DOHH2 (cell line): ENCODE data around the gene SLC12A8.

ENCODE experiments used
- CTCF ChIP-seq: fragments of 200-600 bp; sonication (generic); IDR thresholded peaks from one replicate; pipeline ENCODE4 v1.5.1; 2014; ENCODE audit warnings: antibody characterized with exemption, mild to moderate bottlenecking, low read depth, low read length; ENCODE audit not compliant: poor library complexity, severe bottlenecking
- EZH2phosphoT487 ChIP-seq: fragments of 200-600 bp; sonication (generic); IDR thresholded peaks from 2 replicates; pipeline ENCODE4 v1.6.1; 2017; ENCODE audit warnings: borderline replicate concordance, mild to moderate bottlenecking, antibody characterized with exemption, low read length, moderate library complexity, mixed read lengths

GRCh38 chr3:125146626-125147490, 65.7 kb downstream of the SLC12A8 start:
- TF ChIP-seq CTCF (no peak), EZH2phosphoT487 (no peak)
